Hematopoietic multipotent progenitor cell (in vitro differentiated cells): ENCODE measurements around the gene SLC30A1. TPM values are rescaled to one million over a fixed set of nuclear protein-coding genes. Genes with fewer than 3 reads are reported as not detected.
"Not testable (repeated sequence)": the region's sequence is repeated elsewhere in the genome, so short reads cannot be mapped to it uniquely, and the experiment has no call there.

Experiments used
- DNase-seq, 3 donors: peaks; one replicate each; pipeline ENCODE4 v3.0.0-alpha.2; 2011 to 2015; ENCODE audit warnings: low read depth in 2 of 3, low spot score in 2 of 3
- total RNA-seq: library from RNA; depleted of rRNA; stranded (reverse); fragments of >200 nt; gene quantifications from one replicate; pipeline ENCODE4 v1.2.3, GENCODE V29; 2012

The SLC30A1 gene, protein sequence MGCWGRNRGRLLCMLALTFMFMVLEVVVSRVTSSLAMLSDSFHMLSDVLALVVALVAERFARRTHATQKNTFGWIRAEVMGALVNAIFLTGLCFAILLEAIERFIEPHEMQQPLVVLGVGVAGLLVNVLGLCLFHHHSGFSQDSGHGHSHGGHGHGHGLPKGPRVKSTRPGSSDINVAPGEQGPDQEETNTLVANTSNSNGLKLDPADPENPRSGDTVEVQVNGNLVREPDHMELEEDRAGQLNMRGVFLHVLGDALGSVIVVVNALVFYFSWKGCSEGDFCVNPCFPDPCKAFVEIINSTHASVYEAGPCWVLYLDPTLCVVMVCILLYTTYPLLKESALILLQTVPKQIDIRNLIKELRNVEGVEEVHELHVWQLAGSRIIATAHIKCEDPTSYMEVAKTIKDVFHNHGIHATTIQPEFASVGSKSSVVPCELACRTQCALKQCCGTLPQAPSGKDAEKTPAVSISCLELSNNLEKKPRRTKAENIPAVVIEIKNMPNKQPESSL
- total RNA-seq, result 7.3 TPM

DNA sequence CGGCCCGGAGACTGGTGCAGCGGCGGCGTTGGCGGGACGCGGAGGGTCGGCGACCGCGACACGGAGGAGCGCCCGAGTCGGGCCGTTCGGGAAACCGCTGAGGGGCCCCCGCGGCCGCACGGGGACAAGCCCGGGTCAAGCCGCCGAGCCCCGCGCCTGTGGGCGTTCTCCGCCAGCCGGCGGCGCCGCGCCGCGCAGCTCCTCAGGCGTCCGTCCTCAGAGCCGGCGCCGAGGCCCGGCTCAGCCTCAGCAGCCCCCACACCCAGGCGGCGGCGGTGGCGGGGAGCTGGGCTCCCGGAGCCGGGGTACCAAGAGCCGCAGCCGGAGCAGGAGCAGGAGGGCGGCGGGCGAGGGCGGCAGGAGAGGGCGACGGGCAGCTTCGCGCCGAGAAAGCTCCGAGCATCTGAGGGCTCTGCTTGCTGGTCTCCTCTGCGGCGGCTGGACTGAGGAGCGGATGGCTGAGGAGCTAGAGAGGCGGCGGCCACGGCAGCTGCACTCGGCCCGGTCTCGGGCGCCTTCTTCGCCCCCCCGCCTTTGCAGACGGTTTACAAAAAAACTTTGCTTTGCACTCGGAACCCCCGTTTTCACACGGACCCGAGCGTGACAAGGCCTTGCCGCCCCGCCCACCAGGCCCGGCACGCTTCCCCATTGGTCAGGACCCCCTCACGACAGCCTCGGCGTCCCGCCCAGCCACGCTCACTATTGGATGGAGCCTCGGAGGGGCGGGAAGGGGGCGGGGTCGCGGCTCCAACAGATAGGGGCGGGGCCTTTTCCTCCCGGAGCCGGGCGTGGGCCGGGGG, at the start of gene SLC30A1:
SLC30A1 (minus strand) TSS at position 522 of the 800 bp plus-strand sequence. CDS start 549 bp downstream, outside the sequence.
- peak; percentile 97 to 99 (median 98) for DNase-seq

DNA sequence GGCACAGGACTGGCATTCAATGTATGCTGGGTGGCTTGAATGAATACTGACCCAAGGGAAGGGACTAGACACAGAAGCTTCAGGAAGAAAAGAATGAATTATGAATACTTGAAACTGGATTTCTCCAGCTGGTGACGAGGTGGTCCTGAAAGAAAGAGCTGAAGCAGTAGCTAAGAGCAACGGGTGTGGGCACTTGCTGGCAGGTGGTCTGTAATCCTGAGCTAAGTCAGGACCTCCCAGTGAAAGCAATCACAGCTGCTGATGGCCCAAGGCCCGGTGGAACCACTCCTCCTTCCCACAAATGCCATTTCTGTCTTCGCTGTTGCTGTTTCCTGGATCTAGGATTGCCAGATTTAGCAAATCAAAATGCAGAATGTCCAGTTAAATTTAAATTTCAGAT, 49.5 kb upstream of the SLC30A1 start:
- DNase-seq, result no peak

DNA sequence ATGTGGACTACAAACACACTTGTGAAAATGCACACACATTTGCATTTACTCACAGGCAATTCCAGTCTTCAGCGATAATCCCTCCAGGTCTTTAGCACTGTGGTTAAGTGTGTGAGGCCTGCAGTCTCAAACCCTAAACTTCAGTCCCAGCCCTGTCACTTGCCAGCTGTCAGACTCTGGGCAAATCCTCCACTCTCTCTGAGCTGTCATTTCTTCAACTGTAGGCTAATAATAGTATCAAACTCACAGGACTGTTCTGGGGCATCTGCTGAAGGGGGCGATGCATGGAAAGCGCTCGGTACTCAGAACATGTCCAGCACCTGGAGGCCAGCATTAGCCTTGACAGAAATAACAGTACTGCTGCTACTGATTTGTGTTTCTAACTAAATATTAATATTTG, 48.3 kb upstream of the SLC30A1 start:
- no peak for DNase-seq

DNA sequence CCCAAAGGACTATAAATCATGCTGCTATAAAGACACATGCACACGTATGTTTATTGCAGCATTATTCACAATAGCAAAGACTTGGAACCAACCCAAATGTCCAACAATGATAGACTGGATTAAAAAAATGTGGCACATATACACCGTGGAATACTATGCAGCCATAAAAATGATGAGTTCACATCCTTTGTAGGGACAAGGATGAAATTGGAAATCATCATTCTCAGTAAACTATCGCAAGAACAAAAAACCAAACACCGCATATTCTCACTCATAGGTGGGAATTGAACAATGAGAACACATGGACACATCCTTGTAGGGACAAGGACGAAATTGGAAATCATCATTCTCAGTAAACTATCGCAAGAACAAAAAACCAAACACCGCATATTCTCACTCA, 46.9 kb upstream of the SLC30A1 start:
- not testable (repeated sequence) for DNase-seq

DNA sequence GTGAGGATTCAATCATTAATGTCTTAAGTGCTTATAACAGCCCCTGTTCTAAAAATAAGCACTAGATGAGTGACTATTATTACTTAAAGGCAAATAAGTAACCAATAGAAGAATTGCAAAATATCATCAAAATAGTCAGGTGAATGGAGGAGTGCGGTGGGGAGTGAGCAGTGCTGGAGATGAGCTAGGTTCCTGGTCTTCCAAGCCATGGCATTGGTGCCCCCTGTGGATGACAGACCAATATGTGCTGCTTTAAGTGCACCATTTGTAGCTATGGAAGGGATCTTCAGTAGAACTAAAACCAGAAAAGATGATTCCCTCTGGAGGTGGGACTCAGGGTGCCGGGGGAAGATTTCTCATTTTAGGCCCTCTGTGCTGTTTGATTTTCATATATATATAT, 46.1 kb upstream of the SLC30A1 start:
- peak in 2 of 3 donors; percentile 62 to 63 for DNase-seq

DNA sequence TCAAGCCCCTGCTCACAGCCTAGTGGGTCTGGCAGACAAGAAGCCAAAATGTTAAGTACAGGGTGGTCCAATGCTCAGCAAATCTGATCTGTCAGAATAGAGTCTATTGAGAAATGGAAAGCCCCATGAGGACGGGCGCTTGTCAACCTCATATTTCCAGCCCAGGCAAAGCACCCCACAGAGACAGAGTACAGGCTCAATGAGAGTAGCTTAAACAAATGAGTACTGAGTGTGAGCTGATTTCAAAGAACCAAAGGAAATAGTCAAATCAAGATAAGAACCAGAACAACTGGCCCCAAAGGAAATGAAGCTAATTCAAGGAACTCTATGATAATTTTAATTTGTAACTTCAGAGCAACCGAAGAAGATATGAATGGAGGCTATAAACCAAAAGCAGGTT, 44.6 kb upstream of the SLC30A1 start:
- DNase-seq, result peak in 1 of 3 donors; percentile 63

DNA sequence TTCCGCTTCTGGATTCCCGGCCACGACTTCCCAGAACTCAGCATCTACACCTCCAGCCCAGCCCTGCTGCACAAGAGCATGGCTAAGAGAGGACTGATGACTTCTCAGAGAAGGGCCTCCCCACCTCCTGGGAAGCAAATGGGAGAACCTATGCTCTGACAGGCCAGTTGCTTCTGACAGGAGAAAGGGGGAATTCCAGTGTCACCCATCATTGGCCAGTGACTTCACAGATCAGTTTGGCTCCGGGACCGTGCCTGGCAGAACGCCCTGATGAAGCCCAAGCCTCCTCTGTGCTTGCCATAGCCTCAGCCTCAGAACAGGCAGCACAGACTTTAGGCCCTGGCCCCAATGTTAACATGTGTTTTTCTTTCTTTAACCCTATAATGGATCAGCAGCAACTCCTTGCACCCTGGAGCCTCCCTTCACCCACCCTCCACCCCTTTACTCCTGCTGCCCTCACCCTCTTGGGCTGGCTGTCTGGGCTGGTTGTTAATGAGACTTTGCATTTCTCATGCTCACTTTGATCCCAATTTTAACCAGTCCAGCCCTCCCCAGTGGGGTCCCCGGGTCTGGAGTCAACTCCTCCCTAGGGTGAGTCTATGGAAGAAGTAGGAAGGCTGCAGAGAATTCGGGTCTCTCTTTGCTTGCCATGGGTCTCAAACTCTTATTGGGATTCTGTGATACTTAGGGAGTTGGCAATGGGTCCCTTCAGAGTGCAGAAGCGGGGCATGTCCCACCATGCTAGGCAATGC, 42.7 kb upstream of the SLC30A1 start:
- no peak for DNase-seq

DNA sequence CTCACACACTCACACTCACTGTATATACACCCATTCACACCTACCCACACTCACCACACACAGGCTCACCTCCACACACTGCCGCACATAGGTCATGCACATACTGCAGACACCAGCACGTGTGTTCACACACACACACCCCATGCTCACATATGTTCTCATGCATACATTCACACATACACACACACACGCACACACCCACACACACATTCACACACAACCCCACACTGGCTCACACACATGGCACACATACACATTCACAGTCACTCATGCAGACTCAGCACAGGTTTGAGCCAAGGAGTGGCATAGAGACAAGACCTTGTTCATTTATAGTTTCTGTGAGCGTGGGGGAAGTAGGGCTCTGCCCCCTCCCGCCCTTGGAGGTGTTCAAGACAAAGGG, 41.1 kb upstream of the SLC30A1 start:
- DNase-seq, result no peak

DNA sequence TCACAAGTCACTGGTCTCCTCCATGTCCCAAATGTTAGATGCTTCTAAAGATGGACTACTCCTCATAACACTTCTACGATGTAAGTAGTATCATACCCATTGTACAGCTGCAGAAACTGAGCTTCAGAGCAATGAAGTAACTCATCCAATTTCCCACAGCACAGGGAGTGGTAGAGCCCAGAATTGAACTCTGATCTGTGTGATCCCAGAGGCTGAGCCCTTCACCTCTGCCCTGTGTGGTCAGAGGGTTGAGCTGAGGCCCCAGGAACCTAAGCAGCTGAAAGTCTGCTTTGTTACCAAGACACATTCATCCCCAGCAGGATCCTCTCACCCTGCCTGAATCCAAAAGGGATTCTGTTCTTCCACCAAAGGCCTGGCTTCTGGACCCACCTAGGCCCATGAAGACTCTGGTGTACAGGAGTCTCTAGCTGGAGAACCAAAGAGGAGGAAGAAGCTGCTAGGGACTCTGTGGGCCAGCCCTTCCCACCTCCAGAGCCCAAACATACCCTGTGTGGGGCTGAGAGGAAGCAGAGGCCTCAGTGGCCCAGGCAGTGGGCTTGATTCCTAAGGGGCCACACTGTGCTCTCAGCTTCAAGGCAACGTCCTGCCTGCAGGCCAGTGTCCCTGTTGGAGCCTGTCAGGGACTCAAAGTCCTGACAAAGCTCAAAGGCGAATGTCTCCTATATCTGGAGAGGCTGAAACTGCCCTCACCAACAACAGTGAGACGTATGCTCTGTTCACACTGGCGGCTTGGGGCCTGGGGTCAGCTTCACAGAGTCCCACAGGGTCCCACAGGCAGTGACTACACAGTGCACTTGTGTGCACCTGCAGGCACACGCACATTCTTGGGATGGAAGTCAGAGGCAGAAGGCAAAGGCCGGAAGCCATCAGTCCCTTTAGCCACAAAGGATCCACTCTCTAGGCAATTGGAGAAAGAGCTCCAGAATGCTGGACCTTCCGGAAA, 40.4 kb upstream of the SLC30A1 start:
- no peak for DNase-seq

DNA sequence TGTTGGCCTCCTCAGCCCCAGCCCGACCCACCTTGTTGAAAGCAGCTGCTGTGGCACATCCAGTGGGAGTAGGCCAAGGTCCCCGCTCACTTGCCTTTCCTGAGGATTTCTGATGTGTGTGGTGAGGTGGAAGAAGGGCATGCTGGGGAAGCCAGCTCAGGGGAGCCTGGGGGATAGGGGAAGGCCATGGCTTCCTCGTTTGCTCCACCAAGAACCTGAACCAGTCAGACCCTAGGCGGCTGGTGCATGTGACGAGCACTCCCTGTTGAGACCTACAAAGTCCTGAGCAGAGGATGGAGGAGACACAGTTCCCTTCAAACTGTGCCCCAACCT, 38.0 kb upstream of the SLC30A1 start:
- DNase-seq, result no peak

DNA sequence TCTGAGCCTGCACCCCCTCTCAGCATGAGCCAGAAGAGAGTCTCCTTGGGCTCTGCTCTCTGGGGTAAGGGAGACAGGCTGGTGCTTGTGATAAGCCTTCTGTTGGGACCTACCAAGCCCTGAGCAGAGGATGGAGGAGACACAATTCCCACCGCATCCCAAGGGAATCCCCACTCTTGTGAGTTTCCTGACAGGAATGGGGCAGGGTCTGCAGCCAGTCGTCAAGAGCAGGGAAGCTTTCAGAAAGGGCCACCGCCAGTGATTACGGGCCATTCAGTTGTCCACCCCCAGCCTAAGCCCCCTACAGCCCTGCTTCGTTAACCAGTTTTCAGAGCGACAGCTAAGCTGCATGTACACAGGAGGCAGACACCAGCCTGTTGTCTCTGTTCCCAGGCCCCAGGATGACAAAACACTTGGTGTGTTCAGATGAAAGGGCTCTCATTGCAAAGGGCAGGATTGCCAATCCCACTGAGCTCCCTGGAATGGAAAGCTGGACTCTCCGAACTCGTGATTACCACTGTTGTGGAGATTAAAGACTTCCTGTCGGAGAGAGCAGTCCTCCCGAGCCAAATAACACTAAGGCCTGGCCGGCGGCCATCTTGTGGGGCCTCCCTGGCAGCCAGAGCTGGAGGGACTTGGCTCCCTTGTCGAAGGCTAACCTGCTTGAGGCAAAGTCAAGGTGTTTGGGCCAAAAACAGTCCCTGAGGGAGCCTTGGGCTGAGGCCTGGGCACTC, 37.4 kb upstream of the SLC30A1 start:
- DNase-seq, result no peak

DNA sequence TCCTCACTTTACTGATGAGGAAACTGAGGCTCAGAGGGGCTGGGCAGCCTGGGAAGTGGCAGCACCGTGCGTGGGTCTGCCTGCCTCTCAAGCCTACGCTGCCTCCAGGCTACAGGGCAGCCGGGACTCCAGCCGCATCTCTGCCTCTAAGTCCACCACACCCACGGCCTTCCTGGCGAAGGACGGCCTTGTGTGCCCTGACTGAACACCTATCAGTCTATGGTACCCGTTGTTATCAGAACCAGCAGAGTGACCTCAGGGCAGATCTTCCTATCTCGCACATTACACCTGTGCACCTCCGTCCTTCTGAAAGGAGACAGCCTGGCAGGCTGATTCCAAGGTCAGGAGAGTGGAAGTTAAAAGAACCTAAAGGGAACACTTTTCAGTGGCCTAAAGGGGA, 35.7 kb upstream of the SLC30A1 start:
- DNase-seq, result no peak

DNA sequence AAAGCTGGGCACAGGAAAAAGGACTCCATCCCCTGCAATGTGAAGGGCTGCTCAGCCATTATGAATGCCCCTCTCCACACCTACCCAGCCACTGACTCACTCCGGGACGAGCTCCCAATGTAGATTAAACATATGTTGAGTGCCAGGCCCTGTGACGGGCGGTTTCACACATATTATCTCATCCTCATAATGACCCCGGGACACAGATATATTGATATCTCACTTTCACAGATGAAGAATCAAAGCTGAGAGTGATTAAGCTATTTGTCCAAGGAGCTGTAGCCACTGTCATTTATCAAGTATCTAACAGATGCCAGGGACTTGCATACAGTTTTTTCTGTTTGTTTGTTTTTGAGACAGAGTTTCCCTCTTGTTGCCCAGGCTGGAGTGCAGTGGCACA, 35.0 kb upstream of the SLC30A1 start:
- no peak for DNase-seq

DNA sequence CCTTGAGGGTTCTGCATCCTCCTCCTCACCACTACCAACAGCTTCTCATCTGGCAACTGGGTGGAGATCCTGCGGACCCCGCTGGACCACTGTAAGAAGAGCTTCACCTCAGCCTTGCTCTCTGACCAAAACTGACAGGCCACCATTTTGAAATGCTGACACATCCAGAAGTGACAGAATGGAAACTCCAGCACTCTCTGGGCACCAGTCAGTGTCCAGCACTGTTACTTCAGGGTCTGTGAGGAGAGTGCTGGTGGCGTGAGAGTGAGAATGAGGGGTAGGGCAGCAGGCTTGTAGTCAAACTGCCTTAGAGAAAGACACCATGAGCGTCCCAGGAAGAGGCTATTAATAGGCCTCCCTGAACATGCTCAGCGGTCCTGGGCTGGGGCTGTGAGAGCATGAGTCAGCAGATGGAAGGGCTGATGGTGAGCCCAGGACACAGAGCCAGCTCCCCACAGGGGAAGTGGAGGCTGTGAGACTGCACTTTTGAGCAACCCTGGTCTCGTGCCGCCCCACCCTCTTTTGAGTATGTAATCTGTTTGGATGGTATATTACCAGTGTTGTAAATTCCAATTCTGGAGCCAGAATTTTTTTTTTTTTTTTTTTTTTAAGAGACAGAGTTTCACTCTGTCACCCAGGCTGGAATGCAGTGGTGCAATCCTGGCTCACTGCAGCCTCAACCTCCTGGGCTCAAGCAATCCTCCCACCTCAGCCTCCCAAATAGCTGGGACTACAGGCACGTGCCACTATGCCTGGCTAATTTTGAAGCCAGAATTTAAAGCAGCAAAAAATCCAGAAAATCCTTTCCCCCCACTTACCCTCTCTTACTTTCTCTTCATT, 34.4 kb upstream of the SLC30A1 start:
- peak in 2 of 3 donors; percentile 84 to 90 for DNase-seq

DNA sequence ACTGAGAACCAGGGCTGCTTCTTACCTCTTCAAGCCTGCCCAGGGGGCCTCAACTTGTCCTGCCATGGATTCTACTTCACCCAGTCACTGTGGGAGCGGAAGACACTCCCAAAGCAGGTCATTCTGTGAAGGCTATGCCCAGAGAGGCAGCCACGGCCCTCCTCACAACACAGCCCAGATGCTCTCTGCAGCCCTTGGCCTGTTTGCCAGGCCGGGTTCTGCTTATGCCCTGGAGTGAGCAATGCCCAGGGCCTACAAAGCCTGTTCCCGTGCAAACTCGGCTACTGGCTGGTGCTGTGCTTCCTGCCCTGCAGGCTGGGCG, 33.8 kb upstream of the SLC30A1 start:
- DNase-seq, result no peak

DNA sequence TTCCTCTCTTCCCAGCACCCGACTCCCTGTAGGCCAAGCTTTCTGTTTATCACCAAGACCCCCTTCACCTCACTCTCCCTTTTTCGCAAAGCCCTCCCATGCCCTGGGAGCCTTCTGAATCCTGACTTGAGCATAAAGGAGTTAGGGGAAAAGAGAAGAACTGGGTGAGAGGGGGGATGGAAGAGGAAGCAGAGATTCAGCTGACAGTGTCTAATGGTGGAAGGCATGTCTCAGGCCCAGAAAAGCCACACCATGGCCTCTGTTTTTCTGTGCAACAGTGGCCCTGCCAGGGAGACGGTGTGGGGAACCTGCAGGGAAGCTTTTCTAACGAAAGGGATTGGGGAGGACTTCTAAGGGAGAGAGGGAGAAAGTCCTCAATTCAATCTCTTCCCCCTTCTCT, 32.9 kb upstream of the SLC30A1 start:
- no peak for DNase-seq

DNA sequence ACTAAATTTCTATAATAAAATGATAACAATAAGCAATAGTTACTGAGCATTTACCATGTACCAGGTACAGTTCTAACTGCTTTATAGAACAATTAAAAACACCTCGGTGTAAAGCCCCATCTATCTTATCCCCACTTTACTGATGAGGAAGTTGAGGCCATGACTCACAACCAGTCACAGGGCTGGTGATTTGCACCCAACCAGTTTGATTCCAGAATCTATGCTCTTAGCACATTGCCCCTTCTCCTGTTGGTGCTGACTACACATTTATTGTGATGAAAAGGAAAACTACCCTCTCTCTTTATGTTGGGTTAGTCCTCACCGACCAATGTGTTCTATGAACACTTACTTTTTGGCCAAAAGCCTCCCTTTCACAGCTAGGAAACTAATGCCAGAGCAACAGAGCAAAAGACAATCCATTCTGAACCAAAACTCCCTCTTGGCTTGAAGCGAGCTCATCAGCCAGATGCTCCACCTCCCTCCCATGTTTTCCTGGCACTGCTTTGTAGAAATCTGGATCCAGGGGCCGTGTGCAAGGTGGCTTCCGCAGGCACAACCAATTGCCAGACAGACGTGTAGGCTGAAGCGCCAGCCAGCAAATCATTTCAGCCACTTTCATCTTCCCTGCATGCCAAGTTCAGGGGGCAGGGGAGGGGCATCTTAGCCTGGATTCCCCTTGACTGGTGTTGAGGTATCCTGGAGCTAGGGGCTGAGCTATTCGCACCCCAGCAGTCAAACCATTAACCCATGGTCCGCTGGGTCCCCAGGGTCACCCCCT, 32.0 kb upstream of the SLC30A1 start:
- no peak for DNase-seq
